D721Med (cell line): Measurements from ENCODE around the gene ZNF23.
A peak's percentile ranks its signal among the peaks of the same experiment; 100 is the strongest.
"Not testable (repeated sequence)": the region's sequence is repeated elsewhere in the genome, so short reads cannot be mapped to it uniquely, and the experiment has no call there.

ENCODE experiments used
- DNase-seq: peaks from one replicate; pipeline ENCODE4 v3.0.0; 2011; ENCODE audit warnings: low spot score; ENCODE audit not compliant: insufficient read length
- FAIRE-seq: peaks from 2 replicates; lab custom pipeline; 2011; peaks lifted over from hg19 to GRCh38; lab: Jason Lieb, UNC
- CTCF ChIP-seq: IDR thresholded peaks from 2 replicates; pipeline ENCODE4 v1.5.1; 2012; ENCODE audit warnings: mild to moderate bottlenecking, control low read depth; ENCODE audit not compliant: insufficient read depth; ENCODE audit errors: missing control alignments

Gene ZNF23

GRCh38 chr16:71461686-71462648 is at the start of gene ZNF23:
TSS of gene ZNF23 (minus strand) at chr16:71462247. CDS start at chr16:71456796, 5,451 bp downstream.
- peak; percentile 59 for DNase-seq
- FAIRE-seq: no peak
- TF ChIP-seq CTCF: peak; percentile 15

GRCh38 chr16:71507061-71507460 is 45.0 kb upstream of the ZNF23 start:
- FAIRE-seq: no peak
- no peak for TF ChIP-seq CTCF
- DNase-seq: no peak

DNA sequence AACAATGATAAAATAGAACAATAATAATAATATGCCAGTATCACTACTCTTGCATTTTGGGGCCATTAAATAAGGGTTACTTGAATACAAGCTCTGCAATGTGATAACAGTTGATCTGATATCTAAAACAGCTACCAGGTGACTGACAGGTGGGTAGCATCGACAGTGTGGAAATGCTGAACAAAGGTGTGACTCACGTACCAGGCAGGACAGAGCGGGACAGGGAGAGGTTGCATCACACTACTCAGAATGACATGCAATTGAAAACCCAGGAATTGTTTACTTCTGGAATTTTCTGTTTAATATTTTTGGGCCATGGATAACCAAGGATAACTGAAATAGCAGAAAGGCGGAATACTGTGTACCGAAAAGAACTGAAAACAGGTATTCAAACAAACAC is 42.9 kb upstream of the ZNF23 start:
- no peak for TF ChIP-seq CTCF
- FAIRE-seq (no peak), DNase-seq (no peak)

- not testable (repeated sequence) for FAIRE-seq, DNase-seq
These were observed 42.0 kb upstream of the ZNF23 start for GRCh38 chr16:71504051-71504450.

DNA sequence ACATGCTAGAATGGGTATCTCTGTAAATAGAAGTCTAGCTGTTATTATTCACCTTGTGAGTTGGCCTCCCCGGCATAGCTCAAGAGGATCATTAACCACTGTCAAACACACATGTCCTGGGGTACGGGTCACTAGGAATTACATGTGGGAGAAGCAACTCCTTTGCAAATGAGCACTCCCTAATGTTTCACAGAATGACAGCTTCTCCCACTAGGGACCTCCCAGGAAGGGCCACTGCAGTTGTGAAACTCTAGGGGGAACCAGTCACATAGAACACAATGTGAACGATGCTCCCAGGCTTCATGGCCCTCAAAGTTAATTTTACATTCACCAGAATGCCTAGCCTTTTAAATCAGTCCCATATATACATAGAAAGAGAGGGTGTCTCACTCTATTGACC is 39.5 kb upstream of the ZNF23 start:
- no peak for DNase-seq
- TF ChIP-seq CTCF: no peak
- FAIRE-seq: no peak

DNA sequence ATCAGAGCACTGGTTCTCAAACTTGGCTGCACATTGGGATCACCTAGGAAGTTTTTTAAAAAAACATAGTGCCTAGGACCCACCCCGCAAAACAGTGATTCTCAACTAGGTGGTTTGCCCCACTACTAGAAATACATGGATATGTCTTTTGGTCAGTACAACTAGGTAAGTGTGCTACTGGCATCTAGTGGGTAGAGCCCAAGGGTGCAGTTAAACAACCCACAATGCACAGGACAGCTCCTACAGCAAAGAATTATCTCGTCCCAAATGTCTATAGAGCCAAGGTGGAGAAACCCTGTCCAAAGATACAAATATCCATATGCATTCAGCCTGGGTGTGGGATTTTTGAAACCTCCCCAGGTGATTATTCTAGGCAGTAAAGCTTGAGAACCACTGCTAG is 38.9 kb upstream of the ZNF23 start:
- DNase-seq (no peak), FAIRE-seq (no peak)
- no peak for TF ChIP-seq CTCF

GRCh38 chr16:71499775-71500364 is 37.8 kb upstream of the ZNF23 start:
- DNase-seq: no peak
- peak; percentile 84 for TF ChIP-seq CTCF
- FAIRE-seq: no peak
